Measurements from ENCODE around the gene AMPD1.

Gene AMPD1

GRCh38 chr1:114669562-114670082 lies 25.7 kb downstream of the AMPD1 start, which contains the start of gene DENND2C:
Gene DENND2C (minus strand): TSS chr1:114670049. CDS start chr1:114625984, 44,065 bp downstream.
- no peak for TF ChIP-seq CTCF (IDR thresholded peaks at IDR 0.05; ENCODE audit: insufficient read depth, missing control alignments)
- DNase-seq (ENCODE audit: insufficient read length, low spot score) (no peak), FAIRE-seq (no peak)

- no peak for DNase-seq (ENCODE audit: insufficient read length, low spot score)
- TF ChIP-seq CTCF (IDR thresholded peaks at IDR 0.05; ENCODE audit: insufficient read depth, missing control alignments), result no peak
- FAIRE-seq, result no peak
These were observed 26.4 kb downstream of the AMPD1 start for GRCh38 chr1:114668784-114669561.

GRCh38 chr1:114668373-114668772 lies 27.0 kb downstream of the AMPD1 start:
- FAIRE-seq (no peak), DNase-seq (ENCODE audit: insufficient read length, low spot score) (no peak)
- TF ChIP-seq CTCF (IDR thresholded peaks at IDR 0.05; ENCODE audit: insufficient read depth, missing control alignments), result no peak

GRCh38 chr1:114666954-114667353 lies 28.4 kb downstream of the AMPD1 start:
- no peak for FAIRE-seq
- no peak for TF ChIP-seq CTCF (IDR thresholded peaks at IDR 0.05; ENCODE audit: insufficient read depth, missing control alignments)
- no peak for DNase-seq (ENCODE audit: insufficient read length, low spot score)

GRCh38 chr1:114660238-114660637 lies 35.1 kb downstream of the AMPD1 start:
- no peak for DNase-seq (ENCODE audit: insufficient read length, low spot score)
- no peak for FAIRE-seq
- no peak for TF ChIP-seq CTCF (IDR thresholded peaks at IDR 0.05; ENCODE audit: insufficient read depth, missing control alignments)

GRCh38 chr1:114651893-114652292 lies 43.5 kb downstream of the AMPD1 start:
- FAIRE-seq (no peak), DNase-seq (ENCODE audit: insufficient read length, low spot score) (no peak)
- no peak for TF ChIP-seq CTCF (IDR thresholded peaks at IDR 0.05; ENCODE audit: insufficient read depth, missing control alignments)

- FAIRE-seq (no peak), DNase-seq (ENCODE audit: insufficient read length, low spot score) (no peak)
- no peak for TF ChIP-seq CTCF (IDR thresholded peaks at IDR 0.05; ENCODE audit: insufficient read depth, missing control alignments)
These were observed 46.8 kb downstream of the AMPD1 start for GRCh38 chr1:114648503-114648902.
